GM23338 (cell line): Measurements from ENCODE around the gene DDX24. TPM values are rescaled to one million over a fixed set of nuclear protein-coding genes. Genes with fewer than 3 reads are reported as not detected.

ENCODE experiments used
- ATAC-seq: fragments of 200-7000 bp; cut with Tn5 transposase; 3 replicates; pipeline ENCODE4 v1.9.1; 2020
- DNase-seq: peaks from one replicate; pipeline ENCODE4 v3.0.0-alpha.2; 2015; ENCODE audit warnings: low spot score
- H2AFZ ChIP-seq: fragments of 200-600 bp; sonication (generic); 2 replicates; pipeline ENCODE4 v1.8.0; 2016; ENCODE audit warnings: antibody characterized with exemption, mild to moderate bottlenecking, moderate library complexity
- H3F3A ChIP-seq: fragments of 200-600 bp; sonication (generic); replicated peaks from 2 replicates; pipeline ENCODE4 v1.8.0; 2017; ENCODE audit warnings: antibody characterized with exemption, mixed run types, low read depth
- H3K27ac ChIP-seq: fragments of 200-600 bp; sonication (generic); 2 replicates; pipeline ENCODE4 v1.6.1; 2016; ENCODE audit warnings: low read depth
- H3K27me3 ChIP-seq: fragments of 200-600 bp; sonication (generic); 2 replicates; pipeline ENCODE4 v1.8.0; 2016; ENCODE audit warnings: mild to moderate bottlenecking, mixed run types, moderate library complexity; ENCODE audit not compliant: insufficient read depth
- H3K36me3 ChIP-seq: fragments of 200-600 bp; sonication (generic); 2 replicates; pipeline ENCODE4 v1.8.0; 2016; ENCODE audit warnings: mild to moderate bottlenecking; ENCODE audit not compliant: insufficient read depth
- H3K4me1 ChIP-seq: fragments of 200-600 bp; sonication (generic); 2 replicates; pipeline ENCODE4 v1.8.0; 2016; ENCODE audit warnings: mild to moderate bottlenecking, moderate library complexity; ENCODE audit not compliant: insufficient read depth
- H3K4me2 ChIP-seq: fragments of 200-600 bp; sonication (generic); 2 replicates; pipeline ENCODE4 v1.7.1; 2017; ENCODE audit warnings: mixed run types
- H3K4me3 ChIP-seq: fragments of 200-600 bp; sonication (generic); 2 replicates; pipeline ENCODE4 v1.6.1; 2016; ENCODE audit warnings: mixed run types
- H3K79me2 ChIP-seq: fragments of 200-600 bp; sonication (generic); replicated peaks from 2 replicates; pipeline ENCODE4 v1.8.0; 2017; ENCODE audit warnings: mild to moderate bottlenecking; ENCODE audit not compliant: insufficient read depth
- H3K9me2 ChIP-seq: fragments of 200-600 bp; sonication (generic); 2 replicates; pipeline ENCODE4 v1.8.0; 2017; ENCODE audit not compliant: insufficient read depth
- H4K20me1 ChIP-seq: fragments of 200-600 bp; sonication (generic); replicated peaks from 2 replicates; pipeline ENCODE4 v1.8.0; 2017; ENCODE audit warnings: mild to moderate bottlenecking; ENCODE audit not compliant: insufficient read depth
- H3K27ac Mint-ChIP-seq: 2 replicates; pipeline ENCODE4 v1.8.0; 2020; ENCODE audit warnings: inconsistent platforms, mild to moderate bottlenecking, moderate library complexity, mixed read lengths
- H3K27me3 Mint-ChIP-seq: 3 replicates; pipeline ENCODE4 v1.8.0; 2022; ENCODE audit warnings: low read depth, mild to moderate bottlenecking, moderate library complexity, mixed read lengths, inconsistent platforms; ENCODE audit not compliant: insufficient read depth, poor library complexity
- H3K36me3 Mint-ChIP-seq: 3 replicates; pipeline ENCODE4 v1.8.0; 2021; ENCODE audit warnings: low read depth, mild to moderate bottlenecking, inconsistent platforms, moderate library complexity, mixed read lengths
- H3K4me1 Mint-ChIP-seq: 3 replicates; pipeline ENCODE4 v1.8.0; 2020; ENCODE audit warnings: mild to moderate bottlenecking, inconsistent platforms, mixed read lengths
- H3K4me3 Mint-ChIP-seq: 3 replicates; pipeline ENCODE4 v1.8.0; 2021; ENCODE audit warnings: moderate library complexity, mild to moderate bottlenecking, inconsistent platforms, mixed read lengths
- H3K9me3 Mint-ChIP-seq: 3 replicates; pipeline ENCODE4 v1.8.0; 2020; ENCODE audit warnings: moderate library complexity, mild to moderate bottlenecking, inconsistent platforms, mixed read lengths
- CREB1 ChIP-seq: fragments of 250-450 bp; sonication (Bioruptor Pico); IDR thresholded peaks from 2 replicates; pipeline ENCODE4 v1.5.0; 2020; ENCODE audit warnings: low read depth, mild to moderate bottlenecking, moderate library complexity
- EZH2 ChIP-seq: fragments of 200-600 bp; sonication (generic); IDR thresholded peaks from one replicate; pipeline ENCODE4 v1.8.0; 2017; ENCODE audit warnings: antibody characterized with exemption, mild to moderate bottlenecking, low read depth; ENCODE audit not compliant: unreplicated experiment
- EZH2phosphoT487 ChIP-seq: fragments of 200-600 bp; sonication (generic); IDR thresholded peaks from one replicate; pipeline ENCODE4 v1.8.1; 2018; ENCODE audit warnings: antibody characterized with exemption; ENCODE audit not compliant: unreplicated experiment
- JUNB ChIP-seq: IDR thresholded peaks from one replicate; pipeline ENCODE4 v1.6.1; 2016; ENCODE audit warnings: antibody characterized with exemption; ENCODE audit not compliant: unreplicated experiment
- NANOG ChIP-seq: IDR thresholded peaks from 2 replicates; pipeline ENCODE4 v1.6.1; 2016; ENCODE audit warnings: antibody characterized with exemption, borderline replicate concordance
- POLR2AphosphoS5 ChIP-seq: IDR thresholded peaks from 2 replicates; pipeline ENCODE4 v1.6.1; 2016; ENCODE audit warnings: antibody characterized with exemption, low read depth
- STAT1 ChIP-seq: IDR thresholded peaks from one replicate; pipeline ENCODE4 v1.6.1; 2016; ENCODE audit warnings: antibody characterized with exemption; ENCODE audit not compliant: unreplicated experiment
- ZNF114 ChIP-seq: fragments of 250-450 bp; sonication (Bioruptor Pico); IDR thresholded peaks from 2 replicates; pipeline ENCODE4 v1.5.0; 2020; ENCODE audit warnings: mild to moderate bottlenecking, moderate library complexity
- ZNF331 ChIP-seq: fragments of 250-450 bp; sonication (Bioruptor Pico); IDR thresholded peaks from 2 replicates; pipeline ENCODE4 v1.5.0; 2020; ENCODE audit warnings: low read depth, mild to moderate bottlenecking, moderate library complexity
- polyA plus RNA-seq: library from polyadenylated mRNA; unstranded; fragments of >200 nt; fragmentation: Nextera tagmentation; extraction: Ambion mirVana; gene quantifications from 2 replicates; pipeline ENCODE4 v1.2.1, GENCODE V29; 2016
- total RNA-seq: library from RNA; depleted of rRNA; stranded (reverse); fragments of >200 nt; shearing (Covaris generic); gene quantifications from 2 replicates; pipeline ENCODE4 v1.2.3, GENCODE V29; 2014
- TF ChIP-seq, protein P1 (sequence below), 2 experiments: fragments of 200-600 bp in 1 of 2; sonication (generic) in 1 of 2; conservative IDR thresholded peaks; 2 replicates each; pipeline versions ENCODE4 v1.5.1 to v1.6.1; 2016 to 2017; ENCODE audit warnings: antibody characterized with exemption in 2 of 2, low read depth in 2 of 2, mild to moderate bottlenecking in 2 of 2, moderate library complexity in 1 of 2
- TF ChIP-seq, protein P2 (sequence below): IDR thresholded peaks from 2 replicates; pipeline ENCODE4 v1.6.1; 2016; ENCODE audit warnings: antibody characterized with exemption
- TF ChIP-seq, protein P3 (sequence below): IDR thresholded peaks from one replicate; pipeline ENCODE4 v1.6.1; 2018; ENCODE audit warnings: antibody characterized with exemption; ENCODE audit not compliant: unreplicated experiment
- TF ChIP-seq, protein P4 (sequence below): fragments of 250-450 bp; sonication (Bioruptor Pico); IDR thresholded peaks from 2 replicates; pipeline ENCODE4 v1.5.0; 2020; ENCODE audit warnings: mild to moderate bottlenecking, moderate library complexity

DDX24 gene
- total and polyA plus RNA-seq, 2 experiments from 2014 or later = 150 to 265 TPM

DNA sequence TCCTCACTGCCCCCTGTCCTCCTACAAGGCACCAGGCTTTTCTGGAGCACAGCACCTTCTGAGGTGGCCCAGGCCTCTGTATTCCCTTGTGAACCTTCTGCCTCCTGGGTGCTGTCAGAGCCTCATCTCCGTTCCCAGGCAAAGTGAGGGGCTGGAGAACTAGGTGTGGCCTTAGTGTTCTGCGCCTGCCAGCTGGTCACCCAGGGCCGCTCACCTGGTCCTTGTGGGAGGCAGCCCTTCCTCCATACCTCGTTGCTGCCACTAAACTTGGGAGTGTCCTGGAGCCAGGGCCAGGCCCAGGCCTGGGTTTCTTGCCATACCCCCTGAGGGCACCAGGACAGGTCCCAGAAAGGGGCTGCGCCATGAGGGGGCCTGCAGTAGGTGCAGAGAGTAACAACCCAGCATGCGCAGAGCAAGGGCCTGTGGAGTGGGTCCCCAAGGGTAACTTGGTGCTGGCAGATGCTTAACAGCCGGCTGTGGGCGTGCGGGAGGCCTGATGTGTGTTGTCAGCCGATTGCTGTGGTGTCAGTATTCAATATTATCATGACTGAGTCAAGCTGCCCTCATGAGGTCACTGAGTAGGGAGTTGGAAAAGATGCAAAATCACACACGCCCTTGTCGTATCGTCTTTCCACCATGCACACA is 37.8 kb downstream of the DDX24 start:
- ATAC-seq = no peak
- TF ChIP-seq, protein P1, sequence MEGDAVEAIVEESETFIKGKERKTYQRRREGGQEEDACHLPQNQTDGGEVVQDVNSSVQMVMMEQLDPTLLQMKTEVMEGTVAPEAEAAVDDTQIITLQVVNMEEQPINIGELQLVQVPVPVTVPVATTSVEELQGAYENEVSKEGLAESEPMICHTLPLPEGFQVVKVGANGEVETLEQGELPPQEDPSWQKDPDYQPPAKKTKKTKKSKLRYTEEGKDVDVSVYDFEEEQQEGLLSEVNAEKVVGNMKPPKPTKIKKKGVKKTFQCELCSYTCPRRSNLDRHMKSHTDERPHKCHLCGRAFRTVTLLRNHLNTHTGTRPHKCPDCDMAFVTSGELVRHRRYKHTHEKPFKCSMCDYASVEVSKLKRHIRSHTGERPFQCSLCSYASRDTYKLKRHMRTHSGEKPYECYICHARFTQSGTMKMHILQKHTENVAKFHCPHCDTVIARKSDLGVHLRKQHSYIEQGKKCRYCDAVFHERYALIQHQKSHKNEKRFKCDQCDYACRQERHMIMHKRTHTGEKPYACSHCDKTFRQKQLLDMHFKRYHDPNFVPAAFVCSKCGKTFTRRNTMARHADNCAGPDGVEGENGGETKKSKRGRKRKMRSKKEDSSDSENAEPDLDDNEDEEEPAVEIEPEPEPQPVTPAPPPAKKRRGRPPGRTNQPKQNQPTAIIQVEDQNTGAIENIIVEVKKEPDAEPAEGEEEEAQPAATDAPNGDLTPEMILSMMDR (conservative IDR thresholded peaks at IDR 0.05; ENCODE audit: low read depth in 2 of 2) = no peak
- TF ChIP-seq ZNF114 (CRISPR knock-in tag) = no peak
- no peak for TF ChIP-seq JUNB
- TF ChIP-seq EZH2phosphoT487 = no peak
- TF ChIP-seq, protein P2, sequence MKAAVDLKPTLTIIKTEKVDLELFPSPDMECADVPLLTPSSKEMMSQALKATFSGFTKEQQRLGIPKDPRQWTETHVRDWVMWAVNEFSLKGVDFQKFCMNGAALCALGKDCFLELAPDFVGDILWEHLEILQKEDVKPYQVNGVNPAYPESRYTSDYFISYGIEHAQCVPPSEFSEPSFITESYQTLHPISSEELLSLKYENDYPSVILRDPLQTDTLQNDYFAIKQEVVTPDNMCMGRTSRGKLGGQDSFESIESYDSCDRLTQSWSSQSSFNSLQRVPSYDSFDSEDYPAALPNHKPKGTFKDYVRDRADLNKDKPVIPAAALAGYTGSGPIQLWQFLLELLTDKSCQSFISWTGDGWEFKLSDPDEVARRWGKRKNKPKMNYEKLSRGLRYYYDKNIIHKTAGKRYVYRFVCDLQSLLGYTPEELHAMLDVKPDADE = no peak
- TF ChIP-seq NANOG = no peak
- TF ChIP-seq, protein P3, sequence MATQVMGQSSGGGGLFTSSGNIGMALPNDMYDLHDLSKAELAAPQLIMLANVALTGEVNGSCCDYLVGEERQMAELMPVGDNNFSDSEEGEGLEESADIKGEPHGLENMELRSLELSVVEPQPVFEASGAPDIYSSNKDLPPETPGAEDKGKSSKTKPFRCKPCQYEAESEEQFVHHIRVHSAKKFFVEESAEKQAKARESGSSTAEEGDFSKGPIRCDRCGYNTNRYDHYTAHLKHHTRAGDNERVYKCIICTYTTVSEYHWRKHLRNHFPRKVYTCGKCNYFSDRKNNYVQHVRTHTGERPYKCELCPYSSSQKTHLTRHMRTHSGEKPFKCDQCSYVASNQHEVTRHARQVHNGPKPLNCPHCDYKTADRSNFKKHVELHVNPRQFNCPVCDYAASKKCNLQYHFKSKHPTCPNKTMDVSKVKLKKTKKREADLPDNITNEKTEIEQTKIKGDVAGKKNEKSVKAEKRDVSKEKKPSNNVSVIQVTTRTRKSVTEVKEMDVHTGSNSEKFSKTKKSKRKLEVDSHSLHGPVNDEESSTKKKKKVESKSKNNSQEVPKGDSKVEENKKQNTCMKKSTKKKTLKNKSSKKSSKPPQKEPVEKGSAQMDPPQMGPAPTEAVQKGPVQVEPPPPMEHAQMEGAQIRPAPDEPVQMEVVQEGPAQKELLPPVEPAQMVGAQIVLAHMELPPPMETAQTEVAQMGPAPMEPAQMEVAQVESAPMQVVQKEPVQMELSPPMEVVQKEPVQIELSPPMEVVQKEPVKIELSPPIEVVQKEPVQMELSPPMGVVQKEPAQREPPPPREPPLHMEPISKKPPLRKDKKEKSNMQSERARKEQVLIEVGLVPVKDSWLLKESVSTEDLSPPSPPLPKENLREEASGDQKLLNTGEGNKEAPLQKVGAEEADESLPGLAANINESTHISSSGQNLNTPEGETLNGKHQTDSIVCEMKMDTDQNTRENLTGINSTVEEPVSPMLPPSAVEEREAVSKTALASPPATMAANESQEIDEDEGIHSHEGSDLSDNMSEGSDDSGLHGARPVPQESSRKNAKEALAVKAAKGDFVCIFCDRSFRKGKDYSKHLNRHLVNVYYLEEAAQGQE = no peak
- TF ChIP-seq POLR2AphosphoS5 = no peak
- TF ChIP-seq, protein P4, sequence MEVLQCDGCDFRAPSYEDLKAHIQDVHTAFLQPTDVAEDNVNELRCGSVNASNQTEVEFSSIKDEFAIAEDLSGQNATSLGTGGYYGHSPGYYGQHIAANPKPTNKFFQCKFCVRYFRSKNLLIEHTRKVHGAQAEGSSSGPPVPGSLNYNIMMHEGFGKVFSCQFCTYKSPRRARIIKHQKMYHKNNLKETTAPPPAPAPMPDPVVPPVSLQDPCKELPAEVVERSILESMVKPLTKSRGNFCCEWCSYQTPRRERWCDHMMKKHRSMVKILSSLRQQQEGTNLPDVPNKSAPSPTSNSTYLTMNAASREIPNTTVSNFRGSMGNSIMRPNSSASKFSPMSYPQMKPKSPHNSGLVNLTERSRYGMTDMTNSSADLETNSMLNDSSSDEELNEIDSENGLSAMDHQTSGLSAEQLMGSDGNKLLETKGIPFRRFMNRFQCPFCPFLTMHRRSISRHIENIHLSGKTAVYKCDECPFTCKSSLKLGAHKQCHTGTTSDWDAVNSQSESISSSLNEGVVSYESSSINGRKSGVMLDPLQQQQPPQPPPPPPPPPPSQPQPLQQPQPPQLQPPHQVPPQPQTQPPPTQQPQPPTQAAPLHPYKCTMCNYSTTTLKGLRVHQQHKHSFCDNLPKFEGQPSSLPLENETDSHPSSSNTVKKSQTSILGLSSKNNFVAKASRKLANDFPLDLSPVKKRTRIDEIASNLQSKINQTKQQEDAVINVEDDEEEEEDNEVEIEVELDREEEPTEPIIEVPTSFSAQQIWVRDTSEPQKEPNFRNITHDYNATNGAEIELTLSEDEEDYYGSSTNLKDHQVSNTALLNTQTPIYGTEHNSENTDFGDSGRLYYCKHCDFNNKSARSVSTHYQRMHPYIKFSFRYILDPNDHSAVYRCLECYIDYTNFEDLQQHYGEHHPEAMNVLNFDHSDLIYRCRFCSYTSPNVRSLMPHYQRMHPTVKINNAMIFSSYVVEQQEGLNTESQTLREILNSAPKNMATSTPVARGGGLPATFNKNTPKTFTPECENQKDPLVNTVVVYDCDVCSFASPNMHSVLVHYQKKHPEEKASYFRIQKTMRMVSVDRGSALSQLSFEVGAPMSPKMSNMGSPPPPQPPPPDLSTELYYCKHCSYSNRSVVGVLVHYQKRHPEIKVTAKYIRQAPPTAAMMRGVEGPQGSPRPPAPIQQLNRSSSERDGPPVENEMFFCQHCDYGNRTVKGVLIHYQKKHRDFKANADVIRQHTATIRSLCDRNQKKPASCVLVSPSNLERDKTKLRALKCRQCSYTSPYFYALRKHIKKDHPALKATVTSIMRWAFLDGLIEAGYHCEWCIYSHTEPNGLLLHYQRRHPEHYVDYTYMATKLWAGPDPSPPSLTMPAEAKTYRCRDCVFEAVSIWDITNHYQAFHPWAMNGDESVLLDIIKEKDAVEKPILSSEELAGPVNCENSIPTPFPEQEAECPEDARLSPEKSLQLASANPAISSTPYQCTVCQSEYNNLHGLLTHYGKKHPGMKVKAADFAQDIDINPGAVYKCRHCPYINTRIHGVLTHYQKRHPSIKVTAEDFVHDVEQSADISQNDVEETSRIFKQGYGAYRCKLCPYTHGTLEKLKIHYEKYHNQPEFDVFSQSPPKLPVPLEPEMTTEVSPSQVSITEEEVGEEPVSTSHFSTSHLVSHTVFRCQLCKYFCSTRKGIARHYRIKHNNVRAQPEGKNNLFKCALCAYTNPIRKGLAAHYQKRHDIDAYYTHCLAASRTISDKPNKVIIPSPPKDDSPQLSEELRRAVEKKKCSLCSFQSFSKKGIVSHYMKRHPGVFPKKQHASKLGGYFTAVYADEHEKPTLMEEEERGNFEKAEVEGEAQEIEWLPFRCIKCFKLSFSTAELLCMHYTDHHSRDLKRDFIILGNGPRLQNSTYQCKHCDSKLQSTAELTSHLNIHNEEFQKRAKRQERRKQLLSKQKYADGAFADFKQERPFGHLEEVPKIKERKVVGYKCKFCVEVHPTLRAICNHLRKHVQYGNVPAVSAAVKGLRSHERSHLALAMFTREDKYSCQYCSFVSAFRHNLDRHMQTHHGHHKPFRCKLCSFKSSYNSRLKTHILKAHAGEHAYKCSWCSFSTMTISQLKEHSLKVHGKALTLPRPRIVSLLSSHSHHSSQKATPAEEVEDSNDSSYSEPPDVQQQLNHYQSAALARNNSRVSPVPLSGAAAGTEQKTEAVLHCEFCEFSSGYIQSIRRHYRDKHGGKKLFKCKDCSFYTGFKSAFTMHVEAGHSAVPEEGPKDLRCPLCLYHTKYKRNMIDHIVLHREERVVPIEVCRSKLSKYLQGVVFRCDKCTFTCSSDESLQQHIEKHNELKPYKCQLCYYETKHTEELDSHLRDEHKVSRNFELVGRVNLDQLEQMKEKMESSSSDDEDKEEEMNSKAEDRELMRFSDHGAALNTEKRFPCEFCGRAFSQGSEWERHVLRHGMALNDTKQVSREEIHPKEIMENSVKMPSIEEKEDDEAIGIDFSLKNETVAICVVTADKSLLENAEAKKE (CRISPR knock-in tag) = no peak
- TF ChIP-seq CREB1 = no peak
- TF ChIP-seq EZH2 = no peak
- TF ChIP-seq STAT1 = no peak
- TF ChIP-seq ZNF331 (CRISPR knock-in tag) = no peak
- Mint-ChIP-seq H3K27me3 (peaks cover 16% of the 10 kb centered on the region), H3K4me1 (peaks cover 6% of the 10 kb centered on the region; the same call in 1 of the 3 replicates), H3K4me3 (no peak overlapping the region), H3K9me3 (no peaks in the 10 kb centered on the region), H3K36me3 (peaks cover 25% of the 10 kb centered on the region), H3K27ac (no peak overlapping the region)
- DNase-seq = no peak
- Histone ChIP-seq H3K4me1 (no peaks in the 10 kb centered on the region), H3K9me2 (no peaks in the 10 kb centered on the region), H3K27ac (no peak overlapping the region), H3K27me3 (no peaks in the 10 kb centered on the region), H3F3A (no peaks in the 10 kb centered on the region), H3K36me3 (no peaks in the 10 kb centered on the region), H3K79me2 (no peaks in the 10 kb centered on the region), H4K20me1 (no peaks in the 10 kb centered on the region; the same call in 1 of the 2 replicates), H2AFZ (no peak overlapping the region), H3K4me3 (no peak overlapping the region), H3K4me2 (no peak overlapping the region)
